ENCODE results near the gene CEP85.
"Not testable (repeated sequence)": the region's sequence is repeated elsewhere in the genome, so short reads cannot be mapped to it uniquely, and the experiment has no call there.

CEP85 gene

DNA sequence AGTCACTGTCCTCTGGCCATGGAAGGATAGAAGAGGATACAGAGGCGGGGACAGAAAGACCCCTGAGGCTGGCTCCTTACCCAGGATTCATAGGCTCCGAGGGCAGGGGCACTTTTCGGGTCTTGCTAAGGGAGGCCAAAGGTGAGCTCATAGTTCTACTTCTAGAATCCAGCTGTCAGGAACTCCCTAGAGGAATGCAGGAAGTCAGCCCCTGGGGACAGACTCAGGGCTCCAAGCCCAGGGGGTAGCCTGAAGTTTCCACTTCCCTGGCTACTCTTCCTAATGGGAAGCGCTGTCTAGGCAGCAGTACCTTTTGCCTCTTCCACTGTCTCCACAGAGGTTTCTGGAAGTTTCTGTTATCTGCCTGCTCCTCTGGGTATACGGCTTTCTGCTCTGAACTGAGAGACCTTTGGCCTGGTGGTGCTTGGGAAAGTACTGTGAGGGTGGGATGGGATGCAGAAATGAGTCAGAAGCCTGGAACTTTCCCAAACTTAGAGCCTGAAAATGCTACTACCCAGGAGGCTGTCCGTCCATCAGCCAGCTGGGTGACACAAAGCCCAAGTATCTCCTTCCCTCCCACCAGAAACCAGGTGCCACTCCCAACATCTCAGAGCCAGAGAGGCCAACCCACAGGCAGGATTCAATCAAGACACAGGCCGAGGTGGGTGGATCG lies 68.9 kb downstream of the CEP85 start:
- H3K27ac ChIP-seq (ENCODE audit: low read depth, low read length), result no peak overlapping the region
- peaks cover 4% of the 10 kb centered on the region for H3K4me1 ChIP-seq (ENCODE audit: control insufficient read depth, insufficient read depth, low read length)
- H3K36me3 ChIP-seq (ENCODE audit: control insufficient read depth, insufficient read depth, low read length), result no peaks in the 10 kb centered on the region
- no peak overlapping the region for H3K4me3 ChIP-seq (ENCODE audit: low read length)
- no peak overlapping the region for H3K9ac ChIP-seq (ENCODE audit: low read length)
- no peaks in the 10 kb centered on the region for H3K27me3 ChIP-seq (ENCODE audit: control insufficient read depth, insufficient read depth, low read length)

- no peak overlapping the region for H3K9ac ChIP-seq (ENCODE audit: low read length)
- no peak overlapping the region for H3K27ac ChIP-seq (ENCODE audit: low read depth, low read length)
- peak overlapping the region; percentile 81 for H3K4me3 ChIP-seq (ENCODE audit: low read length)
- H3K36me3 ChIP-seq (ENCODE audit: control insufficient read depth, insufficient read depth, low read length), result no peaks in the 10 kb centered on the region
- H3K4me1 ChIP-seq (ENCODE audit: control insufficient read depth, insufficient read depth, low read length), result peaks cover 4% of the 10 kb centered on the region
- no peaks in the 10 kb centered on the region for H3K27me3 ChIP-seq (ENCODE audit: control insufficient read depth, insufficient read depth, low read length)
These were observed 71.8 kb downstream of the CEP85 start for GRCh38 chr1:26305667-26306289.

DNA sequence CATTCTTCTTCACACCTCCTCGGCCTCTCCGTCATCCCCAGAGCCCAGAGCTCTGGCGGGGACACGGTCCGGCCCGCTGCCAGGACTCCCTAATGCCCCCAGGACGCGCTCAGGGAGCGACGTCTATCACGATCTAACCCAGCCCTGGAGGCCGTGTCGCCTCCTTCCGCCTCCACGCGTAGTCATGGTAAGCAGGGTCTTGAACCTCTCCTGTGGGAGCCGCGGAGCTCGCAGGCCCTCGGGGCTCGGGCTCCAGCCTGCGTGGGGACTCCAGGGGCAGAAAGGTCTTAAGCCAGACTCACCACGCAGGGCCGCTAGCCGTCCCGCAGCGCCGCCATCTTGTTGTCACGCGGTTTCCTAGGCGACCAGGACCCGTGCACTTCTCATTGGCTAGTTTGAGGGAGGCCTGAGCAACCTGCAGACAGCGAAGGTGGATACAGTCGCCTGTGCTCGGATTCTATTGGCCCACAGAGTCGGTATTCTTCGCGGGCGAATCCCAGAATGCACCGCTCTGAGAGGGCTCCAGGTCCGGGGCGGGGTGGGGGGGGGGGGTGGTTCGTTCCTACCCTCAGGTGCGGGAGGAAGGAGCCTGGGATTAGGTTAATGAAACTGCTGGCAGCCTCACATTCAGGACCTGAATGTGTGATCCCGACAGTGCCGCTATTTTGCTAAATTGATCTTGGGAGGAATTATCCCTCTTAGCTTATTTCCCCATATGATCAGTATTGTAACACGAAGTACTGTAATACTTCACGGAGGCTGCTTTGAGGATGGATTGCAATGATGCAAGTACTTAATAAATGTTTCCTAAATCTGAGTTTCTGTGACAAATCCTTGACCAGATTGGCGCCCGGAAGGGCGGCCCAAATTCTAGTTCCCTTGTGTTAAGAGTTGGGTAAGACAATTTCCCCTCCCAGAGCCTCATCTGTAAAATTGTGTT lies 72.6 kb downstream of the CEP85 start, which contains the start of gene UBXN11:
Gene UBXN11, minus strand, starts transcription at position 347 of the 940 bp plus-strand sequence. CDS start 3,753 bp downstream, outside the sequence.
- Histone ChIP-seq H3K36me3 (ENCODE audit: control insufficient read depth, insufficient read depth, low read length) (no peaks in the 10 kb centered on the region), H3K4me1 (ENCODE audit: control insufficient read depth, insufficient read depth, low read length) (peaks cover 4% of the 10 kb centered on the region), H3K9ac (ENCODE audit: low read length) (no peak within 1 kb of the TSS), H3K4me3 (ENCODE audit: low read length) (peak within 1 kb of the TSS; percentile 81), H3K27me3 (ENCODE audit: control insufficient read depth, insufficient read depth, low read length) (no peaks in the 10 kb centered on the region), H3K27ac (ENCODE audit: low read depth, low read length) (no peak within 1 kb of the TSS)

DNA sequence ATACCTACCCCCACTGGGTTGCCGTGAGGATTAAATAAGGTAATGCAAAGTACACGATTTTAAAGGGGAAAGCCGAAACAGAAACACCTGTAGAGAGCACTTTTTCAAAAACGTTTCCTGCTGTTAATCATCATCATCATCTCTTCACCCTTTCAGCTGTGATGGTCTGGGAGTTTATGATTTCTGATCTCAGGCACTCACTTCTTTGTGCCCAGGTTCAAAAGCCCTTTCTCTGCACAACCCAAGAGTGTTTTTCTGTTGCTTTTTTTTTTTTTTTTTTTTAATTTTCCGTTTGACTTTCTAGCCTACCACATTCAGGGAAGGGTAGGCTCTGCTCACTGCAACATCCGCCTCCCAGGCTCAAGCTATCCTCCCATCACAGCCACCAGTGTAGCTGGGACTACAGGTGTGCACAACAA lies 73.4 kb downstream of the CEP85 start:
- Histone ChIP-seq H3K9ac (ENCODE audit: low read length) (no peak overlapping the region), H3K27ac (ENCODE audit: low read depth, low read length) (no peak overlapping the region), H3K4me1 (ENCODE audit: control insufficient read depth, insufficient read depth, low read length) (peaks cover 4% of the 10 kb centered on the region), H3K27me3 (ENCODE audit: control insufficient read depth, insufficient read depth, low read length) (no peaks in the 10 kb centered on the region), H3K4me3 (ENCODE audit: low read length) (peak overlapping the region; percentile 81), H3K36me3 (ENCODE audit: control insufficient read depth, insufficient read depth, low read length) (no peaks in the 10 kb centered on the region)

DNA sequence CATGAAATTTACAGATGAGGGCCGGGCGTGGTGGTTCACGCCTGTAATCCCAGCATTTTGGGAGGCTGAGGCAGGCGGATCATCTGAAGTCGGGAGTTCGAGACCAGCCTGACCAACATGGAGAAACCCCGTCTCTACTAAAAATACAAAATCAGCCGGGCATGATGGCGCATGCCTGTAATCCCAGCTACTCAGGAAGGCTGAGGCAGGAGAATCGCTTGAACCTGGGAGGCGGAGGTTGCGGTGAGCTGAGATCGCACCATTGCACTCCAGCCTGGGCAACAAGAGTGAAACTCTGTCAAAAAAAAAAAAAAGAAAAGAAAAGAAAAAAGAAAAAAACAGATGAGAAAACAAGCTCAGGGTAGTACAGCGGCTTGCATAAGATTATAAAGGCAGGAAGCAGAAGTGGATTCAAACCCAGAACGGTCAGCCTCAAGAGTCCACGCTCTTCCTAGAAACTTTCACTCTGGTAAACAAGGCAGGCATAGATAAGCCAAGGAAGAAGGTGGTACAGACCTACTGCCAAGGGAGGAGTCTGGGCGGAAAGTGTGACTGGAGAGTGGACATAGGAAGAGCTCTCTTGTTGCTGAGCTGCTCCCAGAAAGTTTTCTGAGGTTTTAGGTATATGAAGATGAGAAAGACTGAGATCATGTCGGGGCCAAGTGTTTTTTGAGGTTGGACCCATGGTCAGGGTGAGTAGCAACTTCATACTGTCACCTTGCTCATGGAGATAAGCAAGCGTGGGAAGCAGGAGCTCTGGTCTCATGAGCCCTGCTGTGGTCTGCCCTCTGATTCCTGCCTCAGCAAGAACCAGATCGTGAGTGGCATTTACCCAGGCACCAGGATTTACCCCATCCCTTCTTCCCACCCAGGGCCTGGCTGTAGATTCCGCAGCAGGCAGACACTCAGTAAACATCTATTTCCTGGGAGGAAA lies 74.2 kb downstream of the CEP85 start:
- H3K27ac ChIP-seq (ENCODE audit: low read depth, low read length); H3K27me3 ChIP-seq (ENCODE audit: control insufficient read depth, insufficient read depth, low read length); H3K4me1 ChIP-seq (ENCODE audit: control insufficient read depth, insufficient read depth, low read length); H3K9ac ChIP-seq (ENCODE audit: low read length); H3K4me3 ChIP-seq (ENCODE audit: low read length); H3K36me3 ChIP-seq (ENCODE audit: control insufficient read depth, insufficient read depth, low read length): not testable (repeated sequence)

GRCh38 chr1:26314501-26314900 lies 80.5 kb downstream of the CEP85 start:
- H3K27me3 ChIP-seq (ENCODE audit: control insufficient read depth, insufficient read depth, low read length), result no peaks in the 10 kb centered on the region
- no peak overlapping the region for H3K9ac ChIP-seq (ENCODE audit: low read length)
- no peak overlapping the region for H3K4me3 ChIP-seq (ENCODE audit: low read length)
- H3K36me3 ChIP-seq (ENCODE audit: control insufficient read depth, insufficient read depth, low read length), result no peaks in the 10 kb centered on the region
- no peak overlapping the region for H3K27ac ChIP-seq (ENCODE audit: low read depth, low read length)
- H3K4me1 ChIP-seq (ENCODE audit: control insufficient read depth, insufficient read depth, low read length), result no peaks in the 10 kb centered on the region

DNA sequence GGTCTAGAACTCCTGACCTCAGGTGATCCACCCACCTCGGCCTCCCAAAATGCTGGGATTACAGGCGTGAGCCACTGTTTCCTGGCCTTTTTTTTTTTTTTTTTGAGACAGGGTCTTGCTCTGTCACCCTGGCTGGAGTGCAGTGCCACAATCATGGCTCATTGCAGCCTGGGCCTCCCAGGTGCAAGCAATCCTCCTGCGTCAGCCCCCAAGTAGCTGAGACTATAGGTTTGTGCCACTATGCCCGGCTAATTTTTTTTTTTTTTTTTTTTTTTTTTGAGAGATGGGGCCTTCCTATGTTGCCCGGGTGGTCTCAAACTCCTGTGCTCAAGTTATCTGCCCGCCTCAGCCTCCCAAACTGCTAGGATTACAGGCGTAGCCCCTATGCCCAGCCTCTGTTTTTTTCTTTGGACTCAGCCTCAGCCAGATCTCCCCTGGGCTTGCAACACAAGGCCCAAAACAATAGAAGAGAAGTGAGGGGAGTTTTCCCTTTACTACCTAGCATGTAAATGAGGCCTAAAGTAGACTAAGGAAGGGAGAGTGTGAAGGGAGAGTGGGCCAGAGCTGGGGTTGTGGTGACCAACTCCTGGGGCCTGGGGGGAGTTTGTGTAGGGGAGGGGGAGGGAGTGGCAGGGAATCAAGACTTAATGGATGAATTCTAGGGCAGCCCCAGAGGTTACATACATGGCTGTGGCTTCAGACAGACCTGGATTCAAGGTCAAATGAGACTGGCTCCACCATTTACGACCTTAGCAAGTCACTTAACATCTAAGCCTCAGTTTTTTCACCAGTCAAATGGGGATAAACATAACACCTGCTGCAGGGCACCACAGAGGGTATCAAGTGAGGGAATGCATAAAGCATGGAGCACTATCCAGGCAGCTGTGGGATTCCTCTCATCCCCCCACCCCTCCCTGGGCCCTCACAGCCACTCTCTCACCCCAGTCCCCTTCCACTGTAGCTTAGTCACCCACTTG lies 82.2 kb downstream of the CEP85 start:
- no peak overlapping the region for H3K27ac ChIP-seq (ENCODE audit: low read depth, low read length)
- H3K36me3 ChIP-seq (ENCODE audit: control insufficient read depth, insufficient read depth, low read length), result no peaks in the 10 kb centered on the region
- H3K9ac ChIP-seq (ENCODE audit: low read length), result no peak overlapping the region
- H3K4me1 ChIP-seq (ENCODE audit: control insufficient read depth, insufficient read depth, low read length), result no peaks in the 10 kb centered on the region
- no peak overlapping the region for H3K4me3 ChIP-seq (ENCODE audit: low read length)
- peaks cover 10% of the 10 kb centered on the region for H3K27me3 ChIP-seq (ENCODE audit: control insufficient read depth, insufficient read depth, low read length)

DNA sequence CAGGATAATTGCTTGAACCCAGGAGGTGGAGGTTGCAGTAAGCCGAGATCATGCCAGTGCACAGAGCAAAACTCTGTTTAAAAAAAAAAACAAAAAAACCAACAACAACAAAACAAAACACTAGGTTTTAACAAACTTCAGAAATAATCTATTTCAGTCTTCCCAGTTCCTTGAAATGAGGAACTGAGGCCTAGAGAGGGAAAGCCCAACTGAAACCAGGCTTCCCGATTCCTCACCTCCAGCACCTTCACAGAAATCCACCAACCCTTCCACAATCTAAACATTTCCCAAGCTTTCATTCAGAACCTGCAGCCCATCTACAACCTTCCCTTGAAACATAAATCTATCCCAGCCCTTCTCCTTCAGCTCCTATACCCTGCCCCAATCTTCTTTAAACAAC lies 83.1 kb downstream of the CEP85 start:
- Histone ChIP-seq H3K4me1 (ENCODE audit: control insufficient read depth, insufficient read depth, low read length) (peaks cover 2% of the 10 kb centered on the region), H3K27me3 (ENCODE audit: control insufficient read depth, insufficient read depth, low read length) (peaks cover 10% of the 10 kb centered on the region), H3K9ac (ENCODE audit: low read length) (no peak overlapping the region), H3K36me3 (ENCODE audit: control insufficient read depth, insufficient read depth, low read length) (no peaks in the 10 kb centered on the region), H3K4me3 (ENCODE audit: low read length) (no peak overlapping the region), H3K27ac (ENCODE audit: low read depth, low read length) (no peak overlapping the region)

DNA sequence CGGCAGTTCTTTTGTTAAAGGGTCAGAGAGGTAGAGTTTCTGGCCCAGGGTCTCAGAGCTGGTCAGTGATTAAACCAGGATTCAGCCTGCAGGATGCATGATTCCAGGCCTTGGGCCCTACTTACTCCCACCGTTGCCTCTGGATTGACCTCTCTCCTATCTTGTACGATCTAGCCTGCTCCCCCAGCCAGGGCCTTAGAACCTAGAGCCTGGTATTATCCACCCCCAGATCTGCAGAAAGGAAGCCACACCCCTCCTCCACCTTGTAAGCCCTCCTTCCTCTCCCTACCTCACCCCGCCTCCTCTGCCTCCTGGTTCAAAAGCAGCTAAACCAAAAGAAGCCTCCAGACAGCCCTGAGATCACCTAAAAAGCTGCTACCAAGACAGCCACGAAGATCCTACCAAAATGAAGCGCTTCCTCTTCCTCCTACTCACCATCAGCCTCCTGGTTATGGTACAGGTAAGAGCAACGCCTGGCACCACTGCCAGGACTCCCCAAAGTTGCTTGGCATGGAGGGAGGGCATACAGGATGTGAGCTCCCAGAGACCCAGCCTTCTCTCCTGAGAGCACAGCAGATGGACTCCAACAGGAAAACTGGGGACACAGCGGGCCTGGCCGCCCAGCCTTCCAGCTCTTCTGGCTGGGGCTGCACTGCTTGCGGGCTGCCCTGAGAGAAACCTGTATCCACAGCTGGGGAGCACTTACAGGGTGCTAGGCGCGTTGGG lies 83.8 kb downstream of the CEP85 start, which contains the start of gene CD52:
Gene CD52, plus strand, starts transcription at position 347 of the 726 bp plus-strand sequence. Its CDS starts 60 bp downstream, at position 407.
- H3K27ac ChIP-seq (ENCODE audit: low read depth, low read length), result no peak within 1 kb of the TSS
- H3K4me3 ChIP-seq (ENCODE audit: low read length), result peak within 1 kb of the TSS; percentile 55
- no peaks in the 10 kb centered on the region for H3K36me3 ChIP-seq (ENCODE audit: control insufficient read depth, insufficient read depth, low read length)
- no peak within 1 kb of the TSS for H3K9ac ChIP-seq (ENCODE audit: low read length)
- peaks cover 2% of the 10 kb centered on the region for H3K4me1 ChIP-seq (ENCODE audit: control insufficient read depth, insufficient read depth, low read length)
- H3K27me3 ChIP-seq (ENCODE audit: control insufficient read depth, insufficient read depth, low read length), result peaks cover 10% of the 10 kb centered on the region

GRCh38 chr1:26318338-26319064 lies 84.5 kb downstream of the CEP85 start:
- peak overlapping the region; percentile 55 for H3K4me3 ChIP-seq (ENCODE audit: low read length)
- peaks cover 10% of the 10 kb centered on the region for H3K27me3 ChIP-seq (ENCODE audit: control insufficient read depth, insufficient read depth, low read length)
- H3K27ac ChIP-seq (ENCODE audit: low read depth, low read length), result no peak overlapping the region
- peaks cover 2% of the 10 kb centered on the region for H3K4me1 ChIP-seq (ENCODE audit: control insufficient read depth, insufficient read depth, low read length)
- H3K9ac ChIP-seq (ENCODE audit: low read length), result no peak overlapping the region
- H3K36me3 ChIP-seq (ENCODE audit: control insufficient read depth, insufficient read depth, low read length), result no peaks in the 10 kb centered on the region
